SU-DHL-6 (cell line): ENCODE results near the gene GAREM1.
"Not testable (repeated sequence)": the region's sequence is repeated elsewhere in the genome, so short reads cannot be mapped to it uniquely, and the experiment has no call there.

Experiments
- EZH2phosphoT487 ChIP-seq: fragments of 200-600 bp; sonication (generic), shearing (Covaris generic); conservative IDR thresholded peaks from 2 replicates; pipeline ENCODE4 v1.6.1; 2018; ENCODE audit warnings: mild to moderate bottlenecking, antibody characterized with exemption, low read length, moderate library complexity, mixed read lengths
- TF ChIP-seq, protein P1 (sequence below): fragments of 200-600 bp; sonication (generic); IDR thresholded peaks from one replicate; pipeline ENCODE4 v1.5.1; 2017; ENCODE audit warnings: antibody characterized with exemption, mild to moderate bottlenecking, low read length, moderate library complexity; ENCODE audit not compliant: insufficient read depth, poor library complexity, severe bottlenecking

DNA sequence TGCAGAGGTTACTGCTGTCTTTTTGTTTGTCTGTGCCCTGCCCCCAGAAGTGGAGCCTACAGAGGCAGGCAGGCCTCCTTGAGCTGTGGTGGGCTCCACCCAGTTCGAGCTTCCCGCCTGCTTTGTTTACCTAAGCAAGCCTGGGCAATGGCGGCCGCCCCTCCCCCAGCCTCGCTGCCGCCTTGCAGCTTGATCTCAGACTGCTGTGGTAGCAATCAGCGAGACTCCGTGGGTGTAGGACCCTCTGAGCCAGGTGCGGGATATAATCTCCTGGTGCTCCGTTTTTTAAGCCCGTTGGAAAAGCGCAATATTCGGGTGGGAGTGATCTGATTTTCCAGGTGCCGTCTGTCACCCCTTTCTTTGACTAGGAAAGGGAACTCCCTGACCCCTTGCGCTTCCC lies 237.3 kb downstream of the GAREM1 start:
- TF ChIP-seq, protein P1, sequence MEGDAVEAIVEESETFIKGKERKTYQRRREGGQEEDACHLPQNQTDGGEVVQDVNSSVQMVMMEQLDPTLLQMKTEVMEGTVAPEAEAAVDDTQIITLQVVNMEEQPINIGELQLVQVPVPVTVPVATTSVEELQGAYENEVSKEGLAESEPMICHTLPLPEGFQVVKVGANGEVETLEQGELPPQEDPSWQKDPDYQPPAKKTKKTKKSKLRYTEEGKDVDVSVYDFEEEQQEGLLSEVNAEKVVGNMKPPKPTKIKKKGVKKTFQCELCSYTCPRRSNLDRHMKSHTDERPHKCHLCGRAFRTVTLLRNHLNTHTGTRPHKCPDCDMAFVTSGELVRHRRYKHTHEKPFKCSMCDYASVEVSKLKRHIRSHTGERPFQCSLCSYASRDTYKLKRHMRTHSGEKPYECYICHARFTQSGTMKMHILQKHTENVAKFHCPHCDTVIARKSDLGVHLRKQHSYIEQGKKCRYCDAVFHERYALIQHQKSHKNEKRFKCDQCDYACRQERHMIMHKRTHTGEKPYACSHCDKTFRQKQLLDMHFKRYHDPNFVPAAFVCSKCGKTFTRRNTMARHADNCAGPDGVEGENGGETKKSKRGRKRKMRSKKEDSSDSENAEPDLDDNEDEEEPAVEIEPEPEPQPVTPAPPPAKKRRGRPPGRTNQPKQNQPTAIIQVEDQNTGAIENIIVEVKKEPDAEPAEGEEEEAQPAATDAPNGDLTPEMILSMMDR, result not testable (repeated sequence)
- TF ChIP-seq EZH2phosphoT487, result not testable (repeated sequence)
